ENCODE data around the gene EFCAB12.

- TF ChIP-seq, protein P1, sequence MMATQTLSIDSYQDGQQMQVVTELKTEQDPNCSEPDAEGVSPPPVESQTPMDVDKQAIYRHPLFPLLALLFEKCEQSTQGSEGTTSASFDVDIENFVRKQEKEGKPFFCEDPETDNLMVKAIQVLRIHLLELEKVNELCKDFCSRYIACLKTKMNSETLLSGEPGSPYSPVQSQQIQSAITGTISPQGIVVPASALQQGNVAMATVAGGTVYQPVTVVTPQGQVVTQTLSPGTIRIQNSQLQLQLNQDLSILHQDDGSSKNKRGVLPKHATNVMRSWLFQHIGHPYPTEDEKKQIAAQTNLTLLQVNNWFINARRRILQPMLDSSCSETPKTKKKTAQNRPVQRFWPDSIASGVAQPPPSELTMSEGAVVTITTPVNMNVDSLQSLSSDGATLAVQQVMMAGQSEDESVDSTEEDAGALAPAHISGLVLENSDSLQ (IDR thresholded peaks at IDR 0.05) = no peak
- TF ChIP-seq SUZ12 (IDR thresholded peaks at IDR 0.05) (no peak), HDGF (IDR thresholded peaks at IDR 0.05; ENCODE audit: borderline replicate concordance) (no peak), SP1 (IDR thresholded peaks at IDR 0.05) (no peak), L3MBTL2 (conservative IDR thresholded peaks at IDR 0.05) (no peak), BHLHE40 (IDR thresholded peaks at IDR 0.05; ENCODE audit: borderline replicate concordance) (no peak), ELF4 (IDR thresholded peaks at IDR 0.05) (no peak), ARNT (IDR thresholded peaks at IDR 0.05) (no peak), FOXM1 (IDR thresholded peaks at IDR 0.05; ENCODE audit: borderline replicate concordance) (no peak)
Observed at GRCh38 chr3:129473769-129474152, 45.3 kb upstream of the EFCAB12 start.

All from HEK293T (cell line).